K562 (cell line): Measurements from ENCODE around the gene GYG2. TPM values are rescaled to one million over a fixed set of nuclear protein-coding genes. Genes with fewer than 3 reads are reported as not detected.

ENCODE experiments used
- ATAC-seq: fragments of 200-7000 bp; cut with Tn5 transposase; 3 replicates; pipeline ENCODE4 v1.9.1; 2020; ENCODE audit warnings: moderate library complexity
- BruUV-seq: library from RNA; stranded (reverse); fragments of 400-500 nt; replicated peaks from 2 replicates; lab custom pipeline; 2021; lab: Mats Ljungman, UMichigan
- CTCF ChIA-PET: fragments of 300-600 bp; formaldehyde crosslinking; extraction: SDS; loops from one replicate; lab custom pipeline; 2021; ENCODE audit warnings: low intra/inter-chr PET ratio; lab: Yijun Ruan, JAX
- POLR2A ChIA-PET: fragments of 300-600, 350-650 bp; sonication (Branson Sonifier 250); formaldehyde crosslinking; extraction: SDS; loops from one replicate; lab custom pipeline; 2021; ENCODE audit warnings: antibody characterized with exemption, inconsistent platforms; lab: Yijun Ruan, JAX
- DNase-seq, 4 experiments: peaks; one replicate each; pipeline versions ENCODE4 v3.0.0 to v3.0.0-alpha.2; 2011 to 2018; ENCODE audit warnings: low spot score in 3 of 4, mixed read lengths in 3 of 4; ENCODE audit errors: extremely low read depth in 1 of 4
- FAIRE-seq: peaks from 2 replicates; lab custom pipeline; 2011; peaks lifted over from hg19 to GRCh38; lab: Jason Lieb, UNC
- H2AFZ ChIP-seq: 2 replicates; pipeline ENCODE4 v1.6.0; 2011; ENCODE audit warnings: low read depth, low read length, control low read depth, inconsistent platforms
- H3K27ac ChIP-seq: fragments of 200-600 bp; 3 replicates; pipeline ENCODE4 v1.8.0; 2011; ENCODE audit warnings: low read depth, mild to moderate bottlenecking, control low read depth, inconsistent platforms, low read length, moderate library complexity, mixed read lengths; ENCODE audit errors: extremely low read depth
- H3K27me3 ChIP-seq, 2 experiments: fragments of 300-600 bp in 1 of 2; 2 replicates in 1 of 2; 3 replicates in 1 of 2; pipeline versions ENCODE4 v1.6.0 to v1.8.0; 2011; ENCODE audit warnings: inconsistent platforms in 2 of 2, low read length in 2 of 2, mild to moderate bottlenecking in 1 of 2, mixed read lengths in 1 of 2, moderate library complexity in 1 of 2; ENCODE audit not compliant: control insufficient read depth in 2 of 2, insufficient read depth in 2 of 2
- H3K36me3 ChIP-seq: fragments of 300-600 bp; 3 replicates; pipeline ENCODE4 v1.8.0; 2011; ENCODE audit warnings: mild to moderate bottlenecking, low read length, inconsistent platforms; ENCODE audit not compliant: control insufficient read depth, insufficient read depth
- H3K4me1 ChIP-seq, 2 experiments: fragments of 200-600 bp in 1 of 2; replicated peaks in 1 of 2; 2 replicates in 1 of 2; 3 replicates in 1 of 2; pipeline versions ENCODE4 v1.5.1 to v1.8.0; 2011; ENCODE audit warnings: inconsistent platforms in 2 of 2, low read length in 2 of 2, mild to moderate bottlenecking in 1 of 2, mixed read lengths in 1 of 2, moderate library complexity in 1 of 2; ENCODE audit not compliant: control insufficient read depth in 2 of 2, insufficient read depth in 2 of 2
- H3K4me2 ChIP-seq: 2 replicates; pipeline ENCODE4 v1.6.1; 2011; ENCODE audit warnings: low read length, control low read depth, inconsistent platforms, mixed read lengths; ENCODE audit not compliant: insufficient read depth
- H3K4me3 ChIP-seq: fragments of 200-600 bp; sonication (generic), shearing (Covaris generic); 2 replicates; pipeline ENCODE4 v1.5.1; 2016; ENCODE audit warnings: control low read depth, inconsistent platforms
- H3K79me2 ChIP-seq: fragments of 200-600 bp; 3 replicates; pipeline ENCODE4 v1.8.0; 2011; ENCODE audit warnings: low read length, inconsistent platforms; ENCODE audit not compliant: control insufficient read depth, insufficient read depth
- H3K9ac ChIP-seq, 2 experiments: 2 replicates each; pipeline versions ENCODE4 v1.6.0 to v1.6.1; 2011; ENCODE audit warnings: low read depth in 2 of 2, low read length in 2 of 2, control low read depth in 1 of 2, inconsistent platforms in 1 of 2, mild to moderate bottlenecking in 1 of 2, mixed read lengths in 1 of 2; ENCODE audit not compliant: insufficient read depth in 1 of 2
- H3K9me1 ChIP-seq: one replicate; pipeline ENCODE4 v1.6.0; 2011; ENCODE audit warnings: inconsistent platforms, mild to moderate bottlenecking, low read length, moderate library complexity; ENCODE audit not compliant: control insufficient read depth, insufficient read depth
- H3K9me3 ChIP-seq: replicated peaks from 2 replicates; pipeline ENCODE4 v1.5.1; 2011; ENCODE audit warnings: low read depth, low read length, inconsistent platforms; ENCODE audit not compliant: control insufficient read depth, insufficient read depth
- H4K20me1 ChIP-seq: replicated peaks from 2 replicates; pipeline ENCODE4 v1.6.1; 2011; ENCODE audit warnings: low read length, inconsistent platforms, mixed read lengths; ENCODE audit not compliant: control insufficient read depth, insufficient read depth
- BCLAF1 ChIP-seq, 2 experiments: fragments of 450-650 bp in 1 of 2; IDR thresholded peaks; 2 replicates each; pipeline ENCODE4 v1.6.1; 2011 to 2017; ENCODE audit warnings: low read depth in 2 of 2, antibody characterized with exemption in 1 of 2, borderline replicate concordance in 1 of 2, low read length in 1 of 2, mild to moderate bottlenecking in 1 of 2, mixed read lengths in 1 of 2; ENCODE audit not compliant: control insufficient read depth in 1 of 2
- BCOR ChIP-seq: fragments of 450-650 bp; IDR thresholded peaks from 2 replicates; pipeline ENCODE4 v1.6.1; 2016
- CXXC5 ChIP-seq: fragments of 250-450 bp; sonication (Bioruptor Pico); IDR thresholded peaks from 2 replicates; pipeline ENCODE4 v1.8.0; 2022; ENCODE audit warnings: inconsistent platforms, mild to moderate bottlenecking, moderate library complexity
- HNRNPLL ChIP-seq: fragments of 200-400 bp; formaldehyde crosslinking; IDR thresholded peaks from 2 replicates; pipeline ENCODE4 v1.6.1; 2017; ENCODE audit warnings: low read length, low read depth, mild to moderate bottlenecking; ENCODE audit not compliant: poor library complexity, severe bottlenecking
- KAT2B ChIP-seq: IDR thresholded peaks from one replicate; pipeline ENCODE4 v1.6.1; 2012; ENCODE audit warnings: low read depth, mild to moderate bottlenecking, control low read depth, inconsistent platforms, low read length, moderate library complexity
- NEUROD1 ChIP-seq: fragments of 150-350 bp; IDR thresholded peaks from 2 replicates; pipeline ENCODE4 v1.6.1; 2014; ENCODE audit warnings: borderline replicate concordance, low read length, low read depth; ENCODE audit not compliant: partially characterized antibody
- PYGO2 ChIP-seq: fragments of 450-650 bp; IDR thresholded peaks from 2 replicates; pipeline ENCODE4 v1.6.1; 2016; ENCODE audit warnings: mild to moderate bottlenecking, missing genetic modification characterization, moderate library complexity, missing compliant biosample characterization
- in situ Hi-C: fragments of 300-500 bp; cut with MboI; formaldehyde crosslinking; loops from 4 replicates; pipeline ENCODE4 v1.15.0; 2018; ENCODE audit warnings: inconsistent platforms, mixed read lengths
- intact Hi-C: fragments of 100-400 bp; cut with micrococcal nuclease; formaldehyde crosslinking; loops from 2 replicates; pipeline ENCODE4 v1.14.2; 2022
- polyA plus RNA-seq, 8 experiments: library from polyadenylated mRNA; depleted of rRNA in 4 of 8; stranded (reverse) in 5 of 8; unstranded in 3 of 8; fragments of >200 nt; fragmentation: Nextera tagmentation in 2 of 8; fragmentation: Illumina TruSeq in 1 of 8; extraction: Ambion mirVana in 2 of 8; extraction: Trizol in 1 of 8; gene quantifications; 2 replicates each; pipeline versions ENCODE4 v1.2.1 to v1.2.3, GENCODE V29; 2011 to 2014; ENCODE audit warnings: inconsistent platforms in 1 of 8, missing spikeins in 1 of 8
- total RNA-seq, 7 experiments: library from RNA; depleted of rRNA in 6 of 7; stranded (reverse); fragments of >200 nt in 6 of 7; fragmentation: Illumina TruSeq in 2 of 7; extraction: Trizol in 2 of 7; gene quantifications; 2 replicates each; pipeline versions ENCODE4 v1.2.1 to v1.2.3, GENCODE V29; 2011 to 2021; ENCODE audit warnings: low replicate concordance in 1 of 7
- TF ChIP-seq, protein P1 (sequence below): fragments of 250-450 bp; sonication (Bioruptor Pico); IDR thresholded peaks from 2 replicates; pipeline ENCODE4 v1.5.1; 2021; ENCODE audit warnings: mild to moderate bottlenecking

Gene GYG2
- total and polyA plus RNA-seq, 9 of the 15 experiments (the other 6 are each of a cell fraction or from before 2014, with no cell fraction given) = 0.24 to 4.4 (median 2.9) TPM

GRCh38 chrX:2846992-2847391, 18.3 kb downstream of the GYG2 start:
- POLR2A ChIA-PET = no interaction called here
- Histone ChIP-seq H3K27ac (no peak overlapping the region), H3K9me3 (no peaks in the 10 kb centered on the region), H2AFZ (no peak overlapping the region), H3K4me2 (no peak overlapping the region), H3K4me3 (no peak overlapping the region), H4K20me1 (no peaks in the 10 kb centered on the region), H3K4me1 (no peaks in the 10 kb centered on the region), H3K9ac (no peak overlapping the region), H3K27me3 (no peaks in the 10 kb centered on the region), H3K9me1 (no peaks in the 10 kb centered on the region), H3K36me3 (no peaks in the 10 kb centered on the region), H3K79me2 (no peaks in the 10 kb centered on the region)
- CTCF ChIA-PET = no interaction called here
- no TSS peak for BruUV-seq
- no peak for DNase-seq
- no peak for FAIRE-seq
- in situ Hi-C loops (no loop called here), intact Hi-C loops (no loop called here)
- no peak for ATAC-seq
- TF ChIP-seq HNRNPLL (no peak), NEUROD1 (no peak), BCOR (no peak), KAT2B (no peak), PYGO2 (tag) (no peak), BCLAF1 (IDR thresholded peaks at IDR 0.05; ENCODE audit: borderline replicate concordance in 1 of 2, control insufficient read depth in 1 of 2, low read depth in 2 of 2, low read length in 1 of 2) (no peak), CXXC5 (no peak)
- TF ChIP-seq, protein P1, sequence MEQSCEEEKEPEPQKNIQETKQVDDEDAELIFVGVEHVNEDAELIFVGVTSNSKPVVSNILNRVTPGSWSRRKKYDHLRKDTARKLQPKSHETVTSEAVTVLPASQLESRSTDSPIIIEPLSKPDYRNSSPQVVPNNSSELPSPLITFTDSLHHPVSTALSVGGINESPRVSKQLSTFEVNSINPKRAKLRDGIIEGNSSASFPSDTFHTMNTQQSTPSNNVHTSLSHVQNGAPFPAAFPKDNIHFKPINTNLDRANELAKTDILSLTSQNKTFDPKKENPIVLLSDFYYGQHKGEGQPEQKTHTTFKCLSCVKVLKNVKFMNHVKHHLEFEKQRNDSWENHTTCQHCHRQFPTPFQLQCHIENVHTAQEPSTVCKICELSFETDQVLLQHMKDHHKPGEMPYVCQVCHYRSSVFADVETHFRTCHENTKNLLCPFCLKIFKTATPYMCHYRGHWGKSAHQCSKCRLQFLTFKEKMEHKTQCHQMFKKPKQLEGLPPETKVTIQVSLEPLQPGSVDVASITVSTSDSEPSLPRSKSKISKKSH (CRISPR knock-in tag) = no peak
